K562 (cell line): ENCODE results near the gene GPR3. TPM values are rescaled to one million over a fixed set of nuclear protein-coding genes. Genes with fewer than 3 reads are reported as not detected.

Source experiments
- ATAC-seq: fragments of 200-7000 bp; cut with Tn5 transposase; 3 replicates; pipeline ENCODE4 v1.9.1; 2020; ENCODE audit warnings: moderate library complexity
- BruUV-seq: library from RNA; stranded (reverse); fragments of 400-500 nt; replicated peaks from 2 replicates; lab custom pipeline; 2021; lab: Mats Ljungman, UMichigan
- CTCF ChIA-PET: fragments of 300-600 bp; formaldehyde crosslinking; extraction: SDS; loops from one replicate; lab custom pipeline; 2021; ENCODE audit warnings: low intra/inter-chr PET ratio; lab: Yijun Ruan, JAX
- POLR2A ChIA-PET: fragments of 300-600, 350-650 bp; sonication (Branson Sonifier 250); formaldehyde crosslinking; extraction: SDS; loops from one replicate; lab custom pipeline; 2021; ENCODE audit warnings: antibody characterized with exemption, inconsistent platforms; lab: Yijun Ruan, JAX
- DNase-seq, 4 experiments: peaks; one replicate each; pipeline versions ENCODE4 v3.0.0 to v3.0.0-alpha.2; 2011 to 2018; ENCODE audit warnings: low spot score in 3 of 4, mixed read lengths in 3 of 4; ENCODE audit errors: extremely low read depth in 1 of 4
- FAIRE-seq: peaks from 2 replicates; lab custom pipeline; 2011; peaks lifted over from hg19 to GRCh38; lab: Jason Lieb, UNC
- H2AFZ ChIP-seq: 2 replicates; pipeline ENCODE4 v1.6.0; 2011; ENCODE audit warnings: low read depth, low read length, control low read depth, inconsistent platforms
- H3K27ac ChIP-seq: fragments of 200-600 bp; 3 replicates; pipeline ENCODE4 v1.8.0; 2011; ENCODE audit warnings: low read depth, mild to moderate bottlenecking, control low read depth, inconsistent platforms, low read length, moderate library complexity, mixed read lengths; ENCODE audit errors: extremely low read depth
- H3K27me3 ChIP-seq, 2 experiments: fragments of 300-600 bp in 1 of 2; 2 replicates in 1 of 2; 3 replicates in 1 of 2; pipeline versions ENCODE4 v1.6.0 to v1.8.0; 2011; ENCODE audit warnings: inconsistent platforms in 2 of 2, low read length in 2 of 2, mild to moderate bottlenecking in 1 of 2, mixed read lengths in 1 of 2, moderate library complexity in 1 of 2; ENCODE audit not compliant: control insufficient read depth in 2 of 2, insufficient read depth in 2 of 2
- H3K36me3 ChIP-seq: fragments of 300-600 bp; 3 replicates; pipeline ENCODE4 v1.8.0; 2011; ENCODE audit warnings: mild to moderate bottlenecking, low read length, inconsistent platforms; ENCODE audit not compliant: control insufficient read depth, insufficient read depth
- H3K4me1 ChIP-seq, 2 experiments: fragments of 200-600 bp in 1 of 2; replicated peaks in 1 of 2; 2 replicates in 1 of 2; 3 replicates in 1 of 2; pipeline versions ENCODE4 v1.5.1 to v1.8.0; 2011; ENCODE audit warnings: inconsistent platforms in 2 of 2, low read length in 2 of 2, mild to moderate bottlenecking in 1 of 2, mixed read lengths in 1 of 2, moderate library complexity in 1 of 2; ENCODE audit not compliant: control insufficient read depth in 2 of 2, insufficient read depth in 2 of 2
- H3K4me2 ChIP-seq: 2 replicates; pipeline ENCODE4 v1.6.1; 2011; ENCODE audit warnings: low read length, control low read depth, inconsistent platforms, mixed read lengths; ENCODE audit not compliant: insufficient read depth
- H3K4me3 ChIP-seq: fragments of 200-600 bp; sonication (generic), shearing (Covaris generic); 2 replicates; pipeline ENCODE4 v1.5.1; 2016; ENCODE audit warnings: control low read depth, inconsistent platforms
- H3K79me2 ChIP-seq: fragments of 200-600 bp; 3 replicates; pipeline ENCODE4 v1.8.0; 2011; ENCODE audit warnings: low read length, inconsistent platforms; ENCODE audit not compliant: control insufficient read depth, insufficient read depth
- H3K9ac ChIP-seq, 2 experiments: 2 replicates each; pipeline versions ENCODE4 v1.6.0 to v1.6.1; 2011; ENCODE audit warnings: low read depth in 2 of 2, low read length in 2 of 2, control low read depth in 1 of 2, inconsistent platforms in 1 of 2, mild to moderate bottlenecking in 1 of 2, mixed read lengths in 1 of 2; ENCODE audit not compliant: insufficient read depth in 1 of 2
- H3K9me1 ChIP-seq: one replicate; pipeline ENCODE4 v1.6.0; 2011; ENCODE audit warnings: inconsistent platforms, mild to moderate bottlenecking, low read length, moderate library complexity; ENCODE audit not compliant: control insufficient read depth, insufficient read depth
- H3K9me3 ChIP-seq: replicated peaks from 2 replicates; pipeline ENCODE4 v1.5.1; 2011; ENCODE audit warnings: low read depth, low read length, inconsistent platforms; ENCODE audit not compliant: control insufficient read depth, insufficient read depth
- H4K20me1 ChIP-seq: replicated peaks from 2 replicates; pipeline ENCODE4 v1.6.1; 2011; ENCODE audit warnings: low read length, inconsistent platforms, mixed read lengths; ENCODE audit not compliant: control insufficient read depth, insufficient read depth
- ATF3 ChIP-seq, 2 experiments: fragments of 450-650 bp in 1 of 2; sonication (generic) in 1 of 2; formaldehyde crosslinking in 1 of 2; IDR thresholded peaks in 1 of 2; conservative IDR thresholded peaks in 1 of 2; 2 replicates each; pipeline versions ENCODE4 v1.6.1 to v1.8.1; 2016 to 2023; ENCODE audit warnings: mild to moderate bottlenecking in 2 of 2, moderate library complexity in 2 of 2, inconsistent platforms in 1 of 2, missing genetic modification reagents in 1 of 2
- DACH1 ChIP-seq: fragments of 450-650 bp; IDR thresholded peaks from 2 replicates; pipeline ENCODE4 v1.6.1; 2018; ENCODE audit not compliant: partially characterized antibody
- E2F6 ChIP-seq, 2 experiments: IDR thresholded peaks; 2 replicates each; pipeline ENCODE4 v1.6.1; 2011; ENCODE audit warnings: borderline replicate concordance in 1 of 2, control low read depth in 1 of 2, low read depth in 1 of 2, low read length in 1 of 2, mild to moderate bottlenecking in 1 of 2, mixed read lengths in 1 of 2, moderate library complexity in 1 of 2; ENCODE audit not compliant: insufficient read depth in 1 of 2, insufficient read length in 1 of 2, poor library complexity in 1 of 2, severe bottlenecking in 1 of 2; ENCODE audit errors: extremely low read depth in 1 of 2
- GATAD2A ChIP-seq: fragments of 450-650 bp; IDR thresholded peaks from 2 replicates; pipeline ENCODE4 v1.6.1; 2017
- HNRNPL ChIP-seq: fragments of 200-400 bp; formaldehyde crosslinking; IDR thresholded peaks from 2 replicates; pipeline ENCODE4 v1.6.1; 2017; ENCODE audit warnings: low read depth, mild to moderate bottlenecking, low read length
- ID3 ChIP-seq, 2 experiments: fragments of 250-450 bp in 1 of 2; fragments of 450-650 bp in 1 of 2; sonication (Bioruptor Pico) in 1 of 2; IDR thresholded peaks; 2 replicates each; pipeline versions ENCODE4 v1.6.1 to v1.8.0; 2016 to 2021; ENCODE audit warnings: mild to moderate bottlenecking in 2 of 2, moderate library complexity in 2 of 2, missing compliant biosample characterization in 1 of 2, missing genetic modification characterization in 1 of 2
- L3MBTL2 ChIP-seq: fragments of 450-650 bp; IDR thresholded peaks from 2 replicates; pipeline ENCODE4 v1.6.1; 2016; ENCODE audit warnings: mild to moderate bottlenecking, moderate library complexity
- ZBTB7A ChIP-seq: IDR thresholded peaks from 2 replicates; pipeline ENCODE4 v1.6.1; 2011; ENCODE audit warnings: low read depth, mild to moderate bottlenecking, low read length, moderate library complexity, borderline replicate concordance; ENCODE audit not compliant: control insufficient read depth
- ZNF436 ChIP-seq: fragments of 250-450, 450-650 bp; sonication (Bioruptor Pico); formaldehyde crosslinking; IDR thresholded peaks from 2 replicates; pipeline ENCODE4 v1.7.0; 2020; ENCODE audit warnings: mild to moderate bottlenecking
- ZNF668 ChIP-seq: fragments of 250-450 bp; sonication (Bioruptor Pico); IDR thresholded peaks from 2 replicates; pipeline ENCODE4 v1.8.0; 2022; ENCODE audit warnings: mild to moderate bottlenecking, inconsistent platforms
- WGBS: fragments of 100-300 bp; shearing (Covaris generic); methylation state at CpG from one replicate; pipeline ENCODE4 v1.1.6; 2016; ENCODE audit warnings: low coverage, mixed read lengths; ENCODE audit not compliant: insufficient coverage; ENCODE audit errors: missing lambda C conversion rate; 5-methylcytosine and 5-hydroxymethylcytosine counted together
- in situ Hi-C: fragments of 300-500 bp; cut with MboI; formaldehyde crosslinking; loops from 4 replicates; pipeline ENCODE4 v1.15.0; 2018; ENCODE audit warnings: inconsistent platforms, mixed read lengths
- intact Hi-C: fragments of 100-400 bp; cut with micrococcal nuclease; formaldehyde crosslinking; loops from 2 replicates; pipeline ENCODE4 v1.14.2; 2022
- polyA plus RNA-seq, 8 experiments: library from polyadenylated mRNA; depleted of rRNA in 4 of 8; stranded (reverse) in 5 of 8; unstranded in 3 of 8; fragments of >200 nt; fragmentation: Nextera tagmentation in 2 of 8; fragmentation: Illumina TruSeq in 1 of 8; extraction: Ambion mirVana in 2 of 8; extraction: Trizol in 1 of 8; gene quantifications; 2 replicates each; pipeline versions ENCODE4 v1.2.1 to v1.2.3, GENCODE V29; 2011 to 2014; ENCODE audit warnings: inconsistent platforms in 1 of 8, missing spikeins in 1 of 8
- total RNA-seq, 7 experiments: library from RNA; depleted of rRNA in 6 of 7; stranded (reverse); fragments of >200 nt in 6 of 7; fragmentation: Illumina TruSeq in 2 of 7; extraction: Trizol in 2 of 7; gene quantifications; 2 replicates each; pipeline versions ENCODE4 v1.2.1 to v1.2.3, GENCODE V29; 2011 to 2021; ENCODE audit warnings: low replicate concordance in 1 of 7
- TF ChIP-seq, protein P1 (sequence below): fragments of 200-800 bp; sonication (Bioruptor generic); IDR thresholded peaks from 2 replicates; pipeline ENCODE4 v1.6.1; 2017; ENCODE audit warnings: missing genetic modification characterization, missing compliant biosample characterization

Gene GPR3
- total and polyA plus RNA-seq, 9 of the 15 experiments (the other 6 are each of a cell fraction or from before 2014, with no cell fraction given) = 0.24 to 11.5 (median 3.7) TPM

- TF ChIP-seq ID3 (CRISPR knock-in tag; IDR thresholded peaks at IDR 0.05) = no peak
- TF ChIP-seq ID3 (tag; IDR thresholded peaks at IDR 0.05) = no peak
- no peak for TF ChIP-seq GATAD2A
- TF ChIP-seq ZNF436 (CRISPR knock-in tag) = peak; percentile 86
- no peak for TF ChIP-seq HNRNPL
- TF ChIP-seq DACH1 = peak; percentile 62
Observed at GRCh38 chr1:27346991-27347624, 45.3 kb upstream of the GPR3 start (continued).

DNA sequence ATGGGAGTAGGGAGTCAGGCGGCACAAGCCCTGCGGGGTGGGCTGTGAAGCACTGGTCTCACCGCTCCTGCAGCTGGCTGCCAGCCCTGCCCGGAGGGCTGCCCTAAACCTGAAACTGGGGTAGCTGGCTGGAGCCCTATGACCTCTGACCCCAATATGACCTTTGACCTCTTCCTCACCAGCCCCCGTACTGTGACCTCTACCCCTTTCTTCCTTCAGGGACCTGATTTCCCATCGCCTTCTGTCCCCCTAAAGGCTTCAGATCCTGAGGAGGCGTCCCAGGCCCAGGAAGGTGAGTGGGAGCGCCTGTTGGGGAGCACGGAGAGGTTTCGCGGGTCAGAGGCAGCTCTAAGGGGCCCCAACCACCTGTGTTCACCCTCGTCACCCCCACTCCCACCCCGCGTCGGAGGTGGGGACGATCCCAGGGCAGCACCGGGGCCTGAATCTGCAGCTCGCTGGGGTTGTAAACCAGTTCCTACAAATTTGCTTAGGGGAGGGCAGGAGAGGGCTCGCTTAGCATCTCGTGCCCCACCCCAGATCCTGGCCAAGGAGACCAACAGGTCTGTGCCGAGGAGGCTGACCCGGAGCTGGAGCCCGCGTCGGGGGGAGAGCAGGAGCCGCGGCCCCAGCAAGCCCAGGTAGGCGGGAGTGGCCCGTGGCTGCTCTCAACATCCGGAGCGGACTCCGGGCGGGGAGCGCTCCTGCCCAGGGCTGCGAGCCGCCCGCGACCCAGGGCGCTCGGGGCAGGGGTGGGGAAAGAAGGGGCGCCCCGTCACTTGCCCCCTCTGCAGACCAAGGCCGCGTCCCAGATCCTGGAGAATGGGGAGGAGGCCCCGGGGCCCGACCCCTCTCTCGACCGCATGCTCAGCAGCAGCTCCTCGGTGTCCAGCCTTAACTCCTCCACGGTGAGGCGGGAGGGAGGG, 43.3 kb upstream of the GPR3 start:
- peak overlapping the region; percentile 55 for H3K4me2 ChIP-seq
- no peaks in the 10 kb centered on the region for H3K79me2 ChIP-seq
- DNase-seq = peak; percentile 63 to 86 (median 84)
- WGBS = 33% methylated on average over 32 of the region's 51 CpGs
- peak; percentile 15 for FAIRE-seq
- no peaks in the 10 kb centered on the region for H3K9me3 ChIP-seq
- no peaks in the 10 kb centered on the region for H4K20me1 ChIP-seq
- intact Hi-C loops (no loop called here), in situ Hi-C loops (no loop called here)
- H3K27ac ChIP-seq = peak overlapping the region; percentile 3; the same call in 1 of the 3 replicates
- CTCF ChIA-PET = interaction anchor here (0.8 kb wide), 1 partner anchor 252 kb away, joined by 3 read pairs; no protein-coding TSS in a partner anchor
- H3K9me1 ChIP-seq = no peaks in the 10 kb centered on the region
- H3K36me3 ChIP-seq = no peaks in the 10 kb centered on the region
- no TSS peak for BruUV-seq
- no peaks in the 10 kb centered on the region for H3K27me3 ChIP-seq
- H3K9ac ChIP-seq = peak overlapping the region; percentile 31 to 82; a peak in 3 of 4 replicates
- ATAC-seq = peak; percentile 78
- peak overlapping the region; percentile 84 for H2AFZ ChIP-seq
- POLR2A ChIA-PET = interaction anchor here (0.6 to 4.4 kb wide), 8 partner anchors 9 to 651 kb away, joined by 3 to 19 read pairs (median 5); partner anchors contain the start of gene MAP3K6
- no peak overlapping the region for H3K4me3 ChIP-seq
- H3K4me1 ChIP-seq = peaks cover 15 to 52% of the 10 kb centered on the region in 2 experiments; a peak in 4 of 5 replicates
- TF ChIP-seq L3MBTL2 = peak; percentile 29; the same call in 1 of the 2 replicates
- peak; percentile 50; the same call in 1 of the 2 replicates for TF ChIP-seq ZBTB7A
- TF ChIP-seq, protein P1, sequence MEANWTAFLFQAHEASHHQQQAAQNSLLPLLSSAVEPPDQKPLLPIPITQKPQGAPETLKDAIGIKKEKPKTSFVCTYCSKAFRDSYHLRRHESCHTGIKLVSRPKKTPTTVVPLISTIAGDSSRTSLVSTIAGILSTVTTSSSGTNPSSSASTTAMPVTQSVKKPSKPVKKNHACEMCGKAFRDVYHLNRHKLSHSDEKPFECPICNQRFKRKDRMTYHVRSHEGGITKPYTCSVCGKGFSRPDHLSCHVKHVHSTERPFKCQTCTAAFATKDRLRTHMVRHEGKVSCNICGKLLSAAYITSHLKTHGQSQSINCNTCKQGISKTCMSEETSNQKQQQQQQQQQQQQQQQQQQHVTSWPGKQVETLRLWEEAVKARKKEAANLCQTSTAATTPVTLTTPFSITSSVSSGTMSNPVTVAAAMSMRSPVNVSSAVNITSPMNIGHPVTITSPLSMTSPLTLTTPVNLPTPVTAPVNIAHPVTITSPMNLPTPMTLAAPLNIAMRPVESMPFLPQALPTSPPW (CRISPR knock-in tag) = peak; percentile 53; the same call in 1 of the 2 replicates
- TF ChIP-seq ZNF436 (CRISPR knock-in tag) = no peak
- no peak for TF ChIP-seq ATF3 (IDR thresholded peaks at IDR 0.05)
- no peak for TF ChIP-seq ATF3 (CRISPR knock-in tag; conservative IDR thresholded peaks at IDR 0.05)
- TF ChIP-seq E2F6 (IDR thresholded peaks at IDR 0.05; ENCODE audit: borderline replicate concordance in 1 of 2, extremely low read depth in 1 of 2, insufficient read depth in 1 of 2, insufficient read length in 1 of 2, low read depth in 1 of 2, low read length in 1 of 2, poor library complexity in 1 of 2, severe bottlenecking in 1 of 2) = peak; percentile 43 to 84
- TF ChIP-seq ZNF668 (CRISPR knock-in tag) = no peak
